Measurements from ENCODE around the gene LMNTD2. TPM values are rescaled to one million over a fixed set of nuclear protein-coding genes. Genes with fewer than 3 reads are reported as not detected.

LMNTD2 gene
- total and polyA plus RNA-seq, 2 of the 13 experiments (the other 11 are each of a cell fraction or from before 2014, with no cell fraction given) = 1.1 to 3.1 TPM

DNA sequence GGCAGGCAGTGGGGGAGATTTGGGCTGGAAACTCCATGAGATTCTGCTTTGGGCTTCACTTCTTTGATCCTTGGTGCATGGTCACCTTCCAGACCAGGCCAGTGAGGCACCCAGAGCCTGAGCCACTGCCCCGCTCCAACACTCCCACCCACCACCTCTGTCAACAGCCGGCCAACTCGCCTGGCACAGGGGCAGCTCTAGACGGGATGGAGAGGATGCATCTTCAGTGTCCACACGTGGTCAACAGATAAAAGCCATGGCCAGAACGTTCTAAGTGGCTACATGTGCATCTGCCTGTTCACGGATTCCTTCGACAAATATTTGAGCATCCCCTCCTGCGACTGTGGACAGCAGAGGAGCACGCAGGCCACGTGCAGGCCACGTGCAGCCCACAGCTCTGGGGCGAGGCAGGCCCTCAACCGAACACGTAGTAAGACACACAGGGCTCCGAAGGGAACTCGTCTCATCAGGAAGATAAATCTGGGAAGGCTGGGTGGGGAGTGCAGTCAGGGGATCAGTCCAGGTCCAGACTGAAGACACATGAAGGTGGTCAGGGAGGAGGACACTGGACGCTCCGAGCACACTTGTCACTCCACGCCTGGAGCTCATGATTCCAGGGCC, 22.0 kb downstream of the LMNTD2 start (continued):
- TF ChIP-seq, protein P1, sequence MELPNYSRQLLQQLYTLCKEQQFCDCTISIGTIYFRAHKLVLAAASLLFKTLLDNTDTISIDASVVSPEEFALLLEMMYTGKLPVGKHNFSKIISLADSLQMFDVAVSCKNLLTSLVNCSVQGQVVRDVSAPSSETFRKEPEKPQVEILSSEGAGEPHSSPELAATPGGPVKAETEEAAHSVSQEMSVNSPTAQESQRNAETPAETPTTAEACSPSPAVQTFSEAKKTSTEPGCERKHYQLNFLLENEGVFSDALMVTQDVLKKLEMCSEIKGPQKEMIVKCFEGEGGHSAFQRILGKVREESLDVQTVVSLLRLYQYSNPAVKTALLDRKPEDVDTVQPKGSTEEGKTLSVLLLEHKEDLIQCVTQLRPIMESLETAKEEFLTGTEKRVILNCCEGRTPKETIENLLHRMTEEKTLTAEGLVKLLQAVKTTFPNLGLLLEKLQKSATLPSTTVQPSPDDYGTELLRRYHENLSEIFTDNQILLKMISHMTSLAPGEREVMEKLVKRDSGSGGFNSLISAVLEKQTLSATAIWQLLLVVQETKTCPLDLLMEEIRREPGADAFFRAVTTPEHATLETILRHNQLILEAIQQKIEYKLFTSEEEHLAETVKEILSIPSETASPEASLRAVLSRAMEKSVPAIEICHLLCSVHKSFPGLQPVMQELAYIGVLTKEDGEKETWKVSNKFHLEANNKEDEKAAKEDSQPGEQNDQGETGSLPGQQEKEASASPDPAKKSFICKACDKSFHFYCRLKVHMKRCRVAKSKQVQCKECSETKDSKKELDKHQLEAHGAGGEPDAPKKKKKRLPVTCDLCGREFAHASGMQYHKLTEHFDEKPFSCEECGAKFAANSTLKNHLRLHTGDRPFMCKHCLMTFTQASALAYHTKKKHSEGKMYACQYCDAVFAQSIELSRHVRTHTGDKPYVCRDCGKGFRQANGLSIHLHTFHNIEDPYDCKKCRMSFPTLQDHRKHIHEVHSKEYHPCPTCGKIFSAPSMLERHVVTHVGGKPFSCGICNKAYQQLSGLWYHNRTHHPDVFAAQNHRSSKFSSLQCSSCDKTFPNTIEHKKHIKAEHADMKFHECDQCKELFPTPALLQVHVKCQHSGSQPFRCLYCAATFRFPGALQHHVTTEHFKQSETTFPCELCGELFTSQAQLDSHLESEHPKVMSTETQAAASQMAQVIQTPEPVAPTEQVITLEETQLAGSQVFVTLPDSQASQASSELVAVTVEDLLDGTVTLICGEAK (IDR thresholded peaks at IDR 0.05) = no peak
- TF ChIP-seq, protein P1 (CRISPR knock-in tag; IDR thresholded peaks at IDR 0.05) = peak; percentile 78; the same call in 1 of the 2 replicates
- TF ChIP-seq, protein P2, sequence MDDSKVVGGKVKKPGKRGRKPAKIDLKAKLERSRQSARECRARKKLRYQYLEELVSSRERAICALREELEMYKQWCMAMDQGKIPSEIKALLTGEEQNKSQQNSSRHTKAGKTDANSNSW (CRISPR knock-in tag; IDR thresholded peaks at IDR 0.05; ENCODE audit: borderline replicate concordance) = peak; percentile 75; the same call in 1 of the 2 replicates
- TF ChIP-seq ZNF256 (CRISPR knock-in tag; conservative IDR thresholded peaks at IDR 0.05) (0 out of 2 replicates have a peak, but pooled peaks have one; percentile 29), ZNF883 (CRISPR knock-in tag; IDR thresholded peaks at IDR 0.05; ENCODE audit: not compliant biosample characterization) (peak; percentile 76), PHF21A (CRISPR knock-in tag; IDR thresholded peaks at IDR 0.05) (0 out of 2 replicates have a peak, but pooled peaks have one; percentile 22), EED (CRISPR knock-in tag; IDR thresholded peaks at IDR 0.05) (no peak), SRY (CRISPR knock-in tag; IDR thresholded peaks at IDR 0.05) (0 out of 2 replicates have a peak, but pooled peaks have one; percentile 59), ZNF878 (CRISPR knock-in tag; IDR thresholded peaks at IDR 0.05) (0 out of 2 replicates have a peak, but pooled peaks have one; percentile 64), EP300 (IDR thresholded peaks at IDR 0.05; ENCODE audit: low read depth in 2 of 2, low read length in 2 of 2) (no peak), EP300 (CRISPR knock-in tag; IDR thresholded peaks at IDR 0.05; ENCODE audit: borderline replicate concordance) (0 out of 2 replicates have a peak, but pooled peaks have one; percentile 20), RARA (CRISPR knock-in tag; IDR thresholded peaks at IDR 0.05) (0 out of 2 replicates have a peak, but pooled peaks have one; percentile 14), SALL1 (CRISPR knock-in tag; IDR thresholded peaks at IDR 0.05) (peak; percentile 61; the same call in 1 of the 2 replicates)
- TF ChIP-seq, protein P3, sequence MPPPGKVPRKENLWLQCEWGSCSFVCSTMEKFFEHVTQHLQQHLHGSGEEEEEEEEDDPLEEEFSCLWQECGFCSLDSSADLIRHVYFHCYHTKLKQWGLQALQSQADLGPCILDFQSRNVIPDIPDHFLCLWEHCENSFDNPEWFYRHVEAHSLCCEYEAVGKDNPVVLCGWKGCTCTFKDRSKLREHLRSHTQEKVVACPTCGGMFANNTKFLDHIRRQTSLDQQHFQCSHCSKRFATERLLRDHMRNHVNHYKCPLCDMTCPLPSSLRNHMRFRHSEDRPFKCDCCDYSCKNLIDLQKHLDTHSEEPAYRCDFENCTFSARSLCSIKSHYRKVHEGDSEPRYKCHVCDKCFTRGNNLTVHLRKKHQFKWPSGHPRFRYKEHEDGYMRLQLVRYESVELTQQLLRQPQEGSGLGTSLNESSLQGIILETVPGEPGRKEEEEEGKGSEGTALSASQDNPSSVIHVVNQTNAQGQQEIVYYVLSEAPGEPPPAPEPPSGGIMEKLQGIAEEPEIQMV (CRISPR knock-in tag; IDR thresholded peaks at IDR 0.05; ENCODE audit: low read depth) = peak; percentile 67; the same call in 1 of the 2 replicates
- TF ChIP-seq, protein P4, sequence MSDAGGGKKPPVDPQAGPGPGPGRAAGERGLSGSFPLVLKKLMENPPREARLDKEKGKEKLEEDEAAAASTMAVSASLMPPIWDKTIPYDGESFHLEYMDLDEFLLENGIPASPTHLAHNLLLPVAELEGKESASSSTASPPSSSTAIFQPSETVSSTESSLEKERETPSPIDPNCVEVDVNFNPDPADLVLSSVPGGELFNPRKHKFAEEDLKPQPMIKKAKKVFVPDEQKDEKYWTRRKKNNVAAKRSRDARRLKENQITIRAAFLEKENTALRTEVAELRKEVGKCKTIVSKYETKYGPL (CRISPR knock-in tag; IDR thresholded peaks at IDR 0.05) = no peak
- TF ChIP-seq, protein P5, sequence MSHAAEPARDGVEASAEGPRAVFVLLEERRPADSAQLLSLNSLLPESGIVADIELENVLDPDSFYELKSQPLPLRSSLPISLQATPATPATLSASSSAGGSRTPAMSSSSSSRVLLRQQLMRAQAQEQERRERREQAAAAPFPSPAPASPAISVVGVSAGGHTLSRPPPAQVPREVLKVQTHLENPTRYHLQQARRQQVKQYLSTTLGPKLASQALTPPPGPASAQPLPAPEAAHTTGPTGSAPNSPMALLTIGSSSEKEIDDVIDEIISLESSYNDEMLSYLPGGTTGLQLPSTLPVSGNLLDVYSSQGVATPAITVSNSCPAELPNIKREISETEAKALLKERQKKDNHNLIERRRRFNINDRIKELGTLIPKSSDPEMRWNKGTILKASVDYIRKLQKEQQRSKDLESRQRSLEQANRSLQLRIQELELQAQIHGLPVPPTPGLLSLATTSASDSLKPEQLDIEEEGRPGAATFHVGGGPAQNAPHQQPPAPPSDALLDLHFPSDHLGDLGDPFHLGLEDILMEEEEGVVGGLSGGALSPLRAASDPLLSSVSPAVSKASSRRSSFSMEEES (CRISPR knock-in tag; IDR thresholded peaks at IDR 0.05) = 0 out of 2 replicates have a peak, but pooled peaks have one; percentile 26

All from HepG2 (cell line).